ENCODE data around the gene LCK. TPM values are rescaled to one million over a fixed set of nuclear protein-coding genes. Genes with fewer than 3 reads are reported as not detected.
A peak's percentile ranks its signal among the peaks of the same experiment; 100 is the strongest.

LCK gene
- total RNA-seq, 1 experiment from 2014 or later, result 51.0 TPM

DNA sequence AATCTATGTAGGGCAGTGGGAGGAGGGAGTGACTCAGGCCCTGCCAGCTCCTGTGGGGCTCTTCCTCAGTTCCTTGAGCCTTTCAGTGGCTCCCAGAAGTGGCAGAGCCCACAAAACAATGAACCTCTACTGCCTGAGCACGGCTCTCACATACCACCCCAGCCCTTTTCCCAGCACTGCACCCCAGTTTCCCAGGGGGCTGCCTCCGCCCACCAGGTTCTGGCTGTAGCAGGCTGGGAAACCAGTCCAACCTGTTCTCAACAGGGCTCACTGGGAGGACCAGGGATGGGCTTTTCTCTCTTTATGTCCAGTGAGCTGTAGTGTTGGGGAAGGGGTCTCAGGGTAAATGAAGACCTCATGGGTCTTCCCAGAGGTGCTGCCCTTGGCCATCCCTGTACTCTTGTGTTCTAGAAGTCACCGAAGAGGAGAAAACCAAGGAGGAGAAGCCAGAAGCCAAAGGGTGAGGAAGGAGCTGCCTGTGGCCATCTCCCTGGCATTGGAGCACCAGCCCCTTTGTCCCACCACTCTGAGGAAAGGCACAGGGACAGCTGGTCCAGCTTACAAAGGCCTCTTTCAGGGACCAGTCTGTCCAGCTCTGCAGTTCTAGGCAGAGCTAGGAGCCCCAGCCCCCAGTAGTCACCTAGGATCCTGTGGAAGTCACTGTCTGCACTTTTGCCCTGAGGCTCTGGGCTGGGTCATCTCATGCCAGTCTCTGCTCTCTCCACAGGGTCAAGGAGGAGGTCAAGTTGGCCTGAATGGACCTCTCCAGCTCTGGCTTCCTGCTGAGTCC lies 81.4 kb downstream of the LCK start (continued):
- TF ChIP-seq, protein P1, sequence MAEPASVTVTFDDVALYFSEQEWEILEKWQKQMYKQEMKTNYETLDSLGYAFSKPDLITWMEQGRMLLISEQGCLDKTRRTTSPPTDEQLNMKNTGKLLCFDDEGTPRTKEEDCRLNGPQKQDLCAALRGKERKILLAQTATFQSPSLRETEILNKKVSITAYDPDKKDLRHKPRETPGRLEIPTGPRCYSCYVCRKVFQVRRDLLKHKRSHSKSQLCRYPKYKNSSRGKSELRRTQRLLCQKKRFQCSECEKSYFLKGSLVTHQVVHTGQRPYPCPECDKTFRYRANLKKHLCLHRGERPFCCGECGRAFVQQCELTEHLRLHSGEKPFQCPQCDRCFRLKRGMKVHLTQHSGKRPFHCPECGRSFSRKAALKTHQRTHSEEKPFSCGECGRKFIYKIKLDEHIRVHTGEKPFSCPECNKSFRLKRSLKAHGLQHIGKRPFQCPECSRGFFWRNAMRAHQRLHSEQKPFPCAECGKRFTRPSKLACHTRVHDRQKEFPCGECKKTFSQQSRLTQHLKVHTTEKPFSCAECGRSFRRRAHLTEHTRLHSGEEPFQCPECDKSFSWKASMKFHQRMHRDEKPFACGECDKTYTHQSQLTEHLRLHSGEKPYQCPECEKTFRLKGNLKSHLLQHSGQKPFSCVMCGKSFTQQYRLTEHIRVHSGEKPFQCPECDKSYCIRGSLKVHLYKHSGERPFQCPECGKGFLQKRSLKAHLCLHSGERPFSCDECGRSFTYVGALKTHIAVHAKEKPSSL (CRISPR knock-in tag; conservative IDR thresholded peaks at IDR 0.05), result peak; percentile 53; the same call in 1 of the 2 replicates
- TF ChIP-seq, protein P2, sequence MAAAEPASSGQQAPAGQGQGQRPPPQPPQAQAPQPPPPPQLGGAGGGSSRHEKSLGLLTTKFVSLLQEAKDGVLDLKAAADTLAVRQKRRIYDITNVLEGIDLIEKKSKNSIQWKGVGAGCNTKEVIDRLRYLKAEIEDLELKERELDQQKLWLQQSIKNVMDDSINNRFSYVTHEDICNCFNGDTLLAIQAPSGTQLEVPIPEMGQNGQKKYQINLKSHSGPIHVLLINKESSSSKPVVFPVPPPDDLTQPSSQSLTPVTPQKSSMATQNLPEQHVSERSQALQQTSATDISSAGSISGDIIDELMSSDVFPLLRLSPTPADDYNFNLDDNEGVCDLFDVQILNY (CRISPR knock-in tag; IDR thresholded peaks at IDR 0.05), result no peak
- TF ChIP-seq, protein P3, sequence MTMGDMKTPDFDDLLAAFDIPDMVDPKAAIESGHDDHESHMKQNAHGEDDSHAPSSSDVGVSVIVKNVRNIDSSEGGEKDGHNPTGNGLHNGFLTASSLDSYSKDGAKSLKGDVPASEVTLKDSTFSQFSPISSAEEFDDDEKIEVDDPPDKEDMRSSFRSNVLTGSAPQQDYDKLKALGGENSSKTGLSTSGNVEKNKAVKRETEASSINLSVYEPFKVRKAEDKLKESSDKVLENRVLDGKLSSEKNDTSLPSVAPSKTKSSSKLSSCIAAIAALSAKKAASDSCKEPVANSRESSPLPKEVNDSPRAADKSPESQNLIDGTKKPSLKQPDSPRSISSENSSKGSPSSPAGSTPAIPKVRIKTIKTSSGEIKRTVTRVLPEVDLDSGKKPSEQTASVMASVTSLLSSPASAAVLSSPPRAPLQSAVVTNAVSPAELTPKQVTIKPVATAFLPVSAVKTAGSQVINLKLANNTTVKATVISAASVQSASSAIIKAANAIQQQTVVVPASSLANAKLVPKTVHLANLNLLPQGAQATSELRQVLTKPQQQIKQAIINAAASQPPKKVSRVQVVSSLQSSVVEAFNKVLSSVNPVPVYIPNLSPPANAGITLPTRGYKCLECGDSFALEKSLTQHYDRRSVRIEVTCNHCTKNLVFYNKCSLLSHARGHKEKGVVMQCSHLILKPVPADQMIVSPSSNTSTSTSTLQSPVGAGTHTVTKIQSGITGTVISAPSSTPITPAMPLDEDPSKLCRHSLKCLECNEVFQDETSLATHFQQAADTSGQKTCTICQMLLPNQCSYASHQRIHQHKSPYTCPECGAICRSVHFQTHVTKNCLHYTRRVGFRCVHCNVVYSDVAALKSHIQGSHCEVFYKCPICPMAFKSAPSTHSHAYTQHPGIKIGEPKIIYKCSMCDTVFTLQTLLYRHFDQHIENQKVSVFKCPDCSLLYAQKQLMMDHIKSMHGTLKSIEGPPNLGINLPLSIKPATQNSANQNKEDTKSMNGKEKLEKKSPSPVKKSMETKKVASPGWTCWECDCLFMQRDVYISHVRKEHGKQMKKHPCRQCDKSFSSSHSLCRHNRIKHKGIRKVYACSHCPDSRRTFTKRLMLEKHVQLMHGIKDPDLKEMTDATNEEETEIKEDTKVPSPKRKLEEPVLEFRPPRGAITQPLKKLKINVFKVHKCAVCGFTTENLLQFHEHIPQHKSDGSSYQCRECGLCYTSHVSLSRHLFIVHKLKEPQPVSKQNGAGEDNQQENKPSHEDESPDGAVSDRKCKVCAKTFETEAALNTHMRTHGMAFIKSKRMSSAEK (CRISPR knock-in tag; IDR thresholded peaks at IDR 0.05; ENCODE audit: borderline replicate concordance), result peak; percentile 81; the same call in 1 of the 2 replicates
- TF ChIP-seq, protein P4, sequence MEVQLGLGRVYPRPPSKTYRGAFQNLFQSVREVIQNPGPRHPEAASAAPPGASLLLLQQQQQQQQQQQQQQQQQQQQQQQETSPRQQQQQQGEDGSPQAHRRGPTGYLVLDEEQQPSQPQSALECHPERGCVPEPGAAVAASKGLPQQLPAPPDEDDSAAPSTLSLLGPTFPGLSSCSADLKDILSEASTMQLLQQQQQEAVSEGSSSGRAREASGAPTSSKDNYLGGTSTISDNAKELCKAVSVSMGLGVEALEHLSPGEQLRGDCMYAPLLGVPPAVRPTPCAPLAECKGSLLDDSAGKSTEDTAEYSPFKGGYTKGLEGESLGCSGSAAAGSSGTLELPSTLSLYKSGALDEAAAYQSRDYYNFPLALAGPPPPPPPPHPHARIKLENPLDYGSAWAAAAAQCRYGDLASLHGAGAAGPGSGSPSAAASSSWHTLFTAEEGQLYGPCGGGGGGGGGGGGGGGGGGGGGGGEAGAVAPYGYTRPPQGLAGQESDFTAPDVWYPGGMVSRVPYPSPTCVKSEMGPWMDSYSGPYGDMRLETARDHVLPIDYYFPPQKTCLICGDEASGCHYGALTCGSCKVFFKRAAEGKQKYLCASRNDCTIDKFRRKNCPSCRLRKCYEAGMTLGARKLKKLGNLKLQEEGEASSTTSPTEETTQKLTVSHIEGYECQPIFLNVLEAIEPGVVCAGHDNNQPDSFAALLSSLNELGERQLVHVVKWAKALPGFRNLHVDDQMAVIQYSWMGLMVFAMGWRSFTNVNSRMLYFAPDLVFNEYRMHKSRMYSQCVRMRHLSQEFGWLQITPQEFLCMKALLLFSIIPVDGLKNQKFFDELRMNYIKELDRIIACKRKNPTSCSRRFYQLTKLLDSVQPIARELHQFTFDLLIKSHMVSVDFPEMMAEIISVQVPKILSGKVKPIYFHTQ (CRISPR knock-in tag; IDR thresholded peaks at IDR 0.05), result peak; percentile 32
- TF ChIP-seq ZNF423 (CRISPR knock-in tag; IDR thresholded peaks at IDR 0.05) (no peak), TEAD1 (CRISPR knock-in tag; IDR thresholded peaks at IDR 0.05) (no peak), ZNF263 (CRISPR knock-in tag; IDR thresholded peaks at IDR 0.05; ENCODE audit: low read depth) (peak; percentile 36; the same call in 1 of the 2 replicates), ATF1 (CRISPR knock-in tag; IDR thresholded peaks at IDR 0.05) (no peak)
- TF ChIP-seq, protein P5, sequence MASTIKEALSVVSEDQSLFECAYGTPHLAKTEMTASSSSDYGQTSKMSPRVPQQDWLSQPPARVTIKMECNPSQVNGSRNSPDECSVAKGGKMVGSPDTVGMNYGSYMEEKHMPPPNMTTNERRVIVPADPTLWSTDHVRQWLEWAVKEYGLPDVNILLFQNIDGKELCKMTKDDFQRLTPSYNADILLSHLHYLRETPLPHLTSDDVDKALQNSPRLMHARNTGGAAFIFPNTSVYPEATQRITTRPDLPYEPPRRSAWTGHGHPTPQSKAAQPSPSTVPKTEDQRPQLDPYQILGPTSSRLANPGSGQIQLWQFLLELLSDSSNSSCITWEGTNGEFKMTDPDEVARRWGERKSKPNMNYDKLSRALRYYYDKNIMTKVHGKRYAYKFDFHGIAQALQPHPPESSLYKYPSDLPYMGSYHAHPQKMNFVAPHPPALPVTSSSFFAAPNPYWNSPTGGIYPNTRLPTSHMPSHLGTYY (CRISPR knock-in tag; IDR thresholded peaks at IDR 0.05), result peak; percentile 65; the same call in 1 of the 2 replicates

DNA sequence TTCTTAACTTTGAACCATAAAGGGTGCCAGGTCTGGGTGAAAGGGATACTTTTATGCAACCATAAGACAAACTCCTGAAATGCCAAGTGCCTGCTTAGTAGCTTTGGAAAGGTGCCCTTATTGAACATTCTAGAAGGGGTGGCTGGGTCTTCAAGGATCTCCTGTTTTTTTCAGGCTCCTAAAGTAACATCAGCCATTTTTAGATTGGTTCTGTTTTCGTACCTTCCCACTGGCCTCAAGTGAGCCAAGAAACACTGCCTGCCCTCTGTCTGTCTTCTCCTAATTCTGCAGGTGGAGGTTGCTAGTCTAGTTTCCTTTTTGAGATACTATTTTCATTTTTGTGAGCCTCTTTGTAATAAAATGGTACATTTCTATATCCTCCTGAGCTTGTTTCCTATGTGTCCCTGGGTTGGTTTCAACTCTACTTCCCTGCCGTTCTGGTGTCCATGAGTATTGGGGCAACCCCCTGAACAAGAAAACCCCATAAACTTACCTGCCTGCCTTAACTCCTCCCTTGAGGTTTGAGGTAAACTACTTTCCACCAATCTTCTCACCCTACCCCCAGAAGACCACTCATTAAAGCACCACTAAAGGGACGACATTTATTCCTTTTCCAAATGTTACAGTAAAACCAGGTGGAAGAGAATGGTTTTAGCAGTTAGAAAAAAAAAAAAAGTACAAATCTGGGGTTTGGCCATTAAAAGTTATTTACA lies 82.3 kb downstream of the LCK start:
- H3K4me1 Mint-ChIP-seq, result peaks cover 42% of the 10 kb centered on the region
- ATAC-seq (no peak), DNase-seq (ENCODE audit: low spot score) (no peak)
- H3K27ac Mint-ChIP-seq, result peak overlapping the region; percentile 66
- peaks cover 48% of the 10 kb centered on the region for H3K36me3 Mint-ChIP-seq
- CTCF ChIA-PET, result interaction anchor here (0.6 to 3.0 kb wide), 6 partner anchors 14 to 118 kb away, joined by 3 to 16 read pairs (median 4); partner anchors contain the start of genes FAM229A and TSSK3
- peak overlapping the region; percentile 95 for H3K4me3 Mint-ChIP-seq
- TF ChIP-seq, protein P3 (CRISPR knock-in tag; IDR thresholded peaks at IDR 0.05; ENCODE audit: borderline replicate concordance), result 0 out of 2 replicates have a peak, but pooled peaks have one; percentile 24
- TF ChIP-seq PRRX2 (CRISPR knock-in tag; IDR thresholded peaks at IDR 0.05), result 0 out of 2 replicates have a peak, but pooled peaks have one; percentile 39
- no peak for TF ChIP-seq ESRRA (CRISPR knock-in tag; IDR thresholded peaks at IDR 0.05; ENCODE audit: borderline replicate concordance)
- TF ChIP-seq, protein P6, sequence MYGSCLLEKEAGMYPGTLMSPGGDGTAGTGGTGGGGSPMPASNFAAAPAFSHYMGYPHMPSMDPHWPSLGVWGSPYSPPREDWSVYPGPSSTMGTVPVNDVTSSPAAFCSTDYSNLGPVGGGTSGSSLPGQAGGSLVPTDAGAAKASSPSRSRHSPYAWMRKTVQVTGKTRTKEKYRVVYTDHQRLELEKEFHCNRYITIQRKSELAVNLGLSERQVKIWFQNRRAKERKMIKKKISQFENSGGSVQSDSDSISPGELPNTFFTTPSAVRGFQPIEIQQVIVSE (CRISPR knock-in tag; IDR thresholded peaks at IDR 0.05; ENCODE audit: borderline replicate concordance), result no peak
- TF ChIP-seq ZNF317 (CRISPR knock-in tag; IDR thresholded peaks at IDR 0.05; ENCODE audit: borderline replicate concordance, low read depth), result no peak
- TF ChIP-seq, protein P7, sequence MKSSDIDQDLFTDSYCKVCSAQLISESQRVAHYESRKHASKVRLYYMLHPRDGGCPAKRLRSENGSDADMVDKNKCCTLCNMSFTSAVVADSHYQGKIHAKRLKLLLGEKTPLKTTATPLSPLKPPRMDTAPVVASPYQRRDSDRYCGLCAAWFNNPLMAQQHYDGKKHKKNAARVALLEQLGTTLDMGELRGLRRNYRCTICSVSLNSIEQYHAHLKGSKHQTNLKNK (CRISPR knock-in tag; IDR thresholded peaks at IDR 0.05), result peak; percentile 33; the same call in 1 of the 2 replicates
- POLR2A ChIA-PET, result interaction anchor here (0.8 to 1.9 kb wide), 7 partner anchors 11 to 94 kb away, joined by 3 to 9 read pairs (median 5); partner anchors contain the start of gene BSDC1
- H3K9me3 Mint-ChIP-seq, result no peaks in the 10 kb centered on the region
- H3K27me3 Mint-ChIP-seq (ENCODE audit: low read depth), result peaks cover 8% of the 10 kb centered on the region
